Renal cortex interstitium (tissue), 11 donors: Measurements from ENCODE around the gene EML6. TPM values are rescaled to one million over a fixed set of nuclear protein-coding genes. Genes with fewer than 3 reads are reported as not detected.
"Not testable (repeated sequence)": the region's sequence is repeated elsewhere in the genome, so short reads cannot be mapped to it uniquely, and the experiment has no call there.

Source experiments
- DNase-seq, 11 donors: peaks; one replicate each; pipeline ENCODE4 v3.0.0-alpha.2; 2013; ENCODE audit warnings: low read depth in 9 of 11, low spot score in 4 of 11; ENCODE audit errors: extremely low read depth in 1 of 11
- polyA plus RNA-seq, 3 donors: library from polyadenylated mRNA; unstranded; fragments of 120-200 nt; gene quantifications; one replicate each; pipeline ENCODE4 v1.2.1, GENCODE V29; 2013; ENCODE audit not compliant: insufficient read length in 3 of 3

EML6 gene
- polyA plus RNA-seq, 3 donors: 11.5 to 20.3 (median 13.9) TPM

DNA sequence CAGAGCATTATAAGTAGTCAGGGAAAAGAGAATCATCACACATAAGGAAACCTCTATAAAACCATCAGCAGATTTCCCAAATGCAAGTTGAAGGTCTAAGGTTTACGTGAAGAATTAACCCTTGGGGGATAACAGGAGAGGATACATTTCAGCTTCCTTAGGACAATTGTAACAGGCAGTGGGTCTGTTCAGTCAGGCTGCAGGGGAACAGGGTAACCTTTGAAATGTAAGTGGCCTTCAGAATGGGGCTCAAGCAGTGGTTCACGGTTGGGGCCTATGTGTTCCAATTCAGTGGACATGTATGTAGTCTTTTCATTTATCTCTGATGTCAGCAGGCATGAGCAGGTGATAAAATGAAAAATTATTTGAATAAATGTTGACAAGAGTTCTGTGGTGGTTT lies 139.3 kb downstream of the EML6 start:
- no peak for DNase-seq

- no peak for DNase-seq
These were observed 140.2 kb downstream of the EML6 start for GRCh38 chr2:54863660-54864059.

- peak in 2 of 11 donors; percentile 15 to 28 for DNase-seq
These were observed 140.6 kb downstream of the EML6 start for GRCh38 chr2:54864096-54864495.

GRCh38 chr2:54864727-54865126 lies 141.3 kb downstream of the EML6 start:
- no peak for DNase-seq

GRCh38 chr2:54866179-54866578 lies 142.7 kb downstream of the EML6 start:
- DNase-seq: no peak

DNA sequence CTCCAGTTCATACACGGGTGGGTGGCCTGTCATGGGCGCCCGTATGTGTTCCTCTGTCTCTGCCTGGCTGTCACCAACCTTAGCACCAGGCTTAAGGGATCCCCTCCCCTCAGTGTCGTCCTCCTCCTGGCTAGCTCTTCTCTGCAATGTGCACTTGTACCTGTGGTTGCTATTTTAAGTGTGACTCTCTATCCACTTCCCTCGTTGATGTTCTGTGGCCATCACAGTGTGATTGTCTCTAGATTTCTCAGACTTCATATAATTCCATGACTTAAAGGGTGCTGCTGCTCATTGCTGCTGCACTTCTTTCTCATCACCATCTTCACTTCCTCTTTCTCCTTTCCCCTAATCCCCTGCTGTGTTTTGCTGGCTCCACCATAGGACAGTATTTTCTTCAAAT lies 143.4 kb downstream of the EML6 start:
- DNase-seq: no peak

- DNase-seq: no peak
These were observed 144.0 kb downstream of the EML6 start for GRCh38 chr2:54867457-54867856.

DNA sequence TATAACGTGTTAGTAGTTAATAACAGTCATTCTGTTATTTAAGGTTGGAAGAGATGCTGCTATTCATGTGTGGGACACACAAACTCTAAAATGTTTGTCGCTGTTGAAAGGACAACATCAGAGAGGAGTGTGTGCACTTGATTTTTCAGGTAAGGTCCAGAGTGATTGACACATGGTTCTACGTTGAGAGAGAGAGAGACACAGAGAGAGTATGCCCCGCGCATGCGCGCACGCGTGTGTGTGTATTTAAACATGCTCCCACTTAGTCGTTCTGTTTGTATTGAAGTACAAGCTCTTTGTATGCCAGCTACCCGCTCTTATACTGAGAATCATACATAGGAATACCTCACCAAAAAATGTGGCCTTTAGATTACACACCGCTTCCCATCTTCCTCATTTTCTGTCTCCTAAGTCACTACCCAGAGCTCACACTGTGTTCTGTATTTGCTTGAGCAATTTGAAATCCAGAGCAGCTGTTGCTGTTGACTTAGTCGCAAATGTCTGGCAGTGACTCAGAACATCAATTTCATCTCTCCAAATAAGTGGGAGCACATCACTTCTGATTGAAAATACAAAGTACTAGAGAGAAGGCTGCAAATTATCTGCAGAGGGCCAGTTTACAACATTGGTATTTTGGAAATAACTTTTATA lies 148.1 kb downstream of the EML6 start:
- DNase-seq: peak in 1 of 11 donors; percentile 6

DNA sequence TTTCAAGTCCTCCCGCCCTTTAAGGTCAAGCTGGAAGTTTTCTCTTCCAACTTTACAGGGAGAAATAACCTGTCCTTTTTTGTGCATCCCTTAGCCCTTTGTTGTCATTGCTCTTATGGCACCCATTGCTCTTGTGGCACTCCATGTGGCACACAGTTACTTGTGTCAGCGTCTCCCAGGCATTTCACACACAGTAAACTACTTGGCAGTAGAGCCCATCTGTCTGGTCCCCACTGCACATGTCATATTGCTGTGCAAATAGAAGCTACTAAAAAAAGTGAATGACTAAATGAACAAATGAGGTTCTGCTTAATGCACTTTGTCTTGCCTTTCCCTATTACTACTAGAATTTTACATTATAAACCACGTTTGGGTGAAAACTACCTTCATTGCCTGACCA lies 149.3 kb downstream of the EML6 start:
- no peak for DNase-seq

DNA sequence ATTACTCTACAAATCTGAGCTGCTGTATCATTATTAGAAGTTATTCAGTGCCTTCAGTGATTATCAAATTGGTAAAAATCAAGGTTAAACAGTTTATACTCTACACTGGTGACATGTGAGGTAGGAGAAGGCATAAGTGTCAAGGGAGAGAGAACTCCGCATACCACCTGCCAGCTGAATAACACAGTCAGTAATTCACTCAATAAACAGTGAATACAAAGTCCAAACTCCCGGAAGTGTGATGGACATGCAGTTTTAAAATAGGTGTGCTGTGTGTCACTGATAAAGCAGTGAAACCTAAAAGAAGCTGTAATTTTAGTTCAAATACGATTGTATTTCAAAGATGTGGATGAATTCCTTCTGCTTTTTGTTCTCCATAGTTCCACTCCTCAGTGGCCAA lies 149.8 kb downstream of the EML6 start:
- DNase-seq: not testable (repeated sequence)

DNA sequence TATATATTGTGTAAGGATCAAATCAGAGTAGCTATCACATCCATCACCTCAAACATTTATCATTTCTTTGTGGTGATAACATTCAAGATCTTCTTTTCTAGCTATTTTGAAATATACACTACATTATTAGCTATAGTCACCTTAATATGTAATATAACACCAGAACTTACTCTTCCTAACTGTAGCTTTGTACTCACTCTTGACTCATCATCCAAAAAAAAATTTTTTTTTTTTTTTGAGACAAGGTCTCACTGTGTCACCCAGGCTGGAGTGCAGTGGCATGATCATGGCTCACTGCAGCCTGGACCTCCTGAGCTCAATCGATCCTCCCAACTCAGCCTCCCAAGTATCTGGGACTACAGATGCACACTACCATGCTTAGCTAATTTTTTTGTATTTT lies 153.3 kb downstream of the EML6 start:
- DNase-seq: no peak

DNA sequence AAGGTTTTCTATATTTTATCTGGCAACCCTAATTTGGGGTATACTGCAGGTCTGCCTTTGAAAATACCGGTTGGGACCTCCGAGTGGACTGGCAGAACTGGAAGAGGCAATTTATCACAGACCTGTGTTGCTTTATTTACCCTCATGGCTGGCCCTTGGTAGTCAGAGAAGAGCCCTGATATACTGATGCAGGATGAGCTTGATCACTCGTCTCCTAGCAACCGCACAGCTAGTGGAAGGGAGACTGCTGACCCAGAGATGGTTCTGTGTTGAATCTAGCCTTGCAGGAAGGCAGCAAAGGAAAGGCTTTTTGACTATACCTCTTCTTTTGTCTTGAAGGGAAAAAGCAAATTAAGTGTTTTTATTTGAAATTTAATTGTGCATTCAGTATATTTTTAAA lies 154.7 kb downstream of the EML6 start:
- DNase-seq: no peak

DNA sequence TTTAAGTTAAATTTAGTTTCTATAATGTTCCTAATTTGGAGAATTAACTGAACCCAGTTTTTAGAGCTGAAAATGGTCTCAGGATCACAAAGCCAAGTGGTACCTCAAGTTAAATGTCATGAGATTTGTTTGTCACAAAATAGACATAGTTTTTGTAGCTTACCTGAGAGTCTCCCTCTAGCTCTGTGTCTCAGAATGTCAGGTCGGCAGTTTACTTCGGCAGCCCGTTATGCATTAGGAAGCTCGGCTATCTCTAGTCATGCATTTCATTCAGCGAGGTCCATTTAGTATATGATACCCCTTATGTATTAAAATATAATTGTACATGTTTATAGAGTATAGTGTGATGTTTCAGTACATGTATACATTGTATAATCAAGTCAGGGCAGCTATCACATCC lies 155.6 kb downstream of the EML6 start:
- DNase-seq: no peak

DNA sequence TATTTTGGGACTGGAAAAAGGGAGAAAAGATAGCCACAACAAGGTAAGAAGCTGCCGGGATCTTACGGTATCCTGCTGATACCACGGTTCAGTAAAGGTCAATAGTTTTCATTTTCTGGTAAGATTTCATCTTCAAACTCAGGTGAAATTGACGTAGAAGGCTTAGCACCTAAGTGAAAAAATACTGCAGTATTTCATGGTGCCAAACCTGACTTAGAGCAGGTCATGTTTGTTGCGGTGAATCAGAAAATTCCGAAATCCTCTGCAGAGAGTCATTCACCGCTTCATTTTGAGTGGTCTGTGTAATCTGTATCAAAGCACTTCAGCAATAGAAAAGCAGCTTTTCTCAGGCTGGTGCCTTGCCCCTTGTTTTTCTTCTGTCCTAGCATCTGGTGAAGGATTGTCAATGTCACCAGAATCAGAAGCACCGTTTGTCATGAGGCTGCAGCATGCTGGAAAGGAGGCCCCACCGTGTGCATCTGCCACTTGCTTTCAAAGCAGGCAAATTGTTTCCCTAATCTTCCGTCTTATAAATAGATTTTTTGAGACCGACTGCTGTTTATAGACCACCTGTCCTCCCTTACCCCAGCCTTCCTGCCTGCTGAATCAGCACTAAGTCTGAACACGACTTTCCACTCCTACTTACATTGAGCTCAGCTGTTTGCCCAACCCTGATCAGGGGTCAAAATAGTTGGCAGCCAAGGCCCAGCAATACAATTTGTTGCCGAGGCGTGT lies 156.3 kb downstream of the EML6 start:
- DNase-seq: no peak

DNA sequence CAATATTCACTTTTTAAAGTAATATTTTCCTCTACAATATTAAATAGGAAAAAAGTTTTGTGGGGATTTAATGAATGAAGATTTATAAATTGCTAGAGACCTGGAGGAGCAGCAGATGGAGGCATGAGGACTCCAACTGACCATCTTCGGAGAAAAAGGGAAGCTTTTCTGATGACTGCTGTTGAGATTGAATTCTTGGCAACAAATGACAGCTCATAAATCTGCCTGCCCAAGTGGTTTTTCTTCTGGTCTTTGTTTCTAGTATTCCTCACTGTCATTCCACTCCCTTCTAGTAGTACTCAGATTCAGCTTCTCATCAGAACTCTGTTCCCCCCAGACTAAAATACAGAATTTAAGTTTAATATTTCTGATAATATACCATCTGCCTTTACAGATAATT lies 157.0 kb downstream of the EML6 start:
- no peak for DNase-seq

GRCh38 chr2:54881759-54882158 lies 158.3 kb downstream of the EML6 start:
- no peak for DNase-seq

- no peak for DNase-seq
These were observed 162.4 kb downstream of the EML6 start for GRCh38 chr2:54885891-54886290.

DNA sequence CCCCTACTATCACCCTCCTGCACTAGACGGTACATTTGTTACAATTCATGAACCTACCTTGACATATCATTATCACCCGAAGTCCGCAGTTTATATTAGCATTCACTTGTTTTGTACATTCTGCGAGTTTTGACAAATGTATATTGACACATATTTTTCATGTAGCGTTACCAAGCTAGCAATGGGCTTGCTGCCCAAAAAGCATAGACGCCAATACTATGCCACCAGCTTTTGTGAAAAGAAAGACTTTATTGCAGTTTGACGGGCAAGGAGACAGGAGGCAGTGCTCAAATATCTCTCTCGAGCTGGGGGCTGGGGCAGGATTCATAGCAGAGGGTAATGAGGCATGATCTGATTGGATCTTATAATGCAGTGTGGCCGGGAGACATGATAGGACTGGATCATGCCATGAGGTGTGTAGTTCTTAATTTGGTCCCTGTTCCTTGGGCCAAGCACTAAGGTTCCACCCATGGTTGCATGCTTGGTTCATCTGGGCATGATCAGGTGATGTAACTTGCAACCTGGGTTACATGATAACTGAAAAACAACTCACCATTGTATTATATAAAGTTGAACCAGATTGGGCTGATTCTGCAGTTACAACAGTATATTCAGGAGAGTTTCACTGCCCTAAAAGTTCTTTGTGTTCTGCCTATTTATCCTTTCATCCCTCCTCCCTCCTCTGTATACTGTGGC lies 164.5 kb downstream of the EML6 start:
- no peak for DNase-seq

DNA sequence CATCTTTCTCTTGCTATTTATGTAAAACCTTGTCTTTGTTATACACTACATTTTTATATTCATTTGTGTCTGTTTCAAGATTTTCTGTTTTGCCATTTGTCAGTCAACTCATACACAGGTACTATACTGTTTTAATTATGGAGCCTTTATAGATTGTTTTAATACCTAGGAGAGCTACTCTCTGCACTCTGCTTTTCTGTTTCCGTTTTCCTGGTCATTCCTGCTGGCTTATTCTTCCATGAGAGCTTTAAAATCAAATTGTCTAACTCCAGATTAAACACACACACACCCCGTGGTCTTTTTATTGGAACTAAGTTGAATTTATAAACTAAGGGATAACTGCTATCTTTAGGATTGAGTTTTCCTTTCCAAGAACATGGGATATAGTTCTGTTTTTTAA lies 165.6 kb downstream of the EML6 start:
- no peak for DNase-seq

GRCh38 chr2:54891909-54892308 lies 168.4 kb downstream of the EML6 start:
- DNase-seq: no peak
